Mesodermal cell (in vitro differentiated cells): ENCODE data around the gene MEAK7. TPM values are rescaled to one million over a fixed set of nuclear protein-coding genes. Genes with fewer than 3 reads are reported as not detected.

ENCODE experiments used
- H3K27ac ChIP-seq: 2 replicates; pipeline ENCODE4 v1.7.0; 2013; ENCODE audit warnings: mild to moderate bottlenecking, low read depth, low read length, moderate library complexity; ENCODE audit not compliant: severe bottlenecking
- H3K36me3 ChIP-seq: 2 replicates; pipeline ENCODE4 v1.7.1; 2013; ENCODE audit warnings: mild to moderate bottlenecking, low read length, moderate library complexity; ENCODE audit not compliant: control insufficient read depth, insufficient read depth
- H3K4me1 ChIP-seq: one replicate; pipeline ENCODE4 v1.7.1; 2013; ENCODE audit warnings: mild to moderate bottlenecking, low read length; ENCODE audit not compliant: insufficient read depth, control insufficient read depth, poor library complexity, severe bottlenecking
- H3K4me3 ChIP-seq: 2 replicates; pipeline ENCODE4 v1.7.0; 2013; ENCODE audit warnings: low read length, control low read depth, mild to moderate bottlenecking; ENCODE audit not compliant: insufficient read depth, poor library complexity, severe bottlenecking; ENCODE audit errors: extremely low read depth
- H3K9me3 ChIP-seq: 2 replicates; pipeline ENCODE4 v1.7.1; 2013; ENCODE audit warnings: mild to moderate bottlenecking, low read length, moderate library complexity; ENCODE audit not compliant: control insufficient read depth
- WGBS, 2 experiments: methylation state at CpG; one replicate each; pipeline ENCODE4 v1.1.5; 2013; ENCODE audit warnings: missing lambda C conversion rate in 2 of 2; ENCODE audit not compliant: insufficient coverage in 2 of 2; 5-methylcytosine and 5-hydroxymethylcytosine counted together
- polyA plus RNA-seq, 2 experiments: library from polyadenylated mRNA; stranded (reverse); fragments of 50-300 nt; gene quantifications; one replicate each; pipeline ENCODE4 v1.2.3, GENCODE V29; 2013

MEAK7 gene
- polyA plus RNA-seq (2013, experiment 1 of 2), result 19.5 TPM
- polyA plus RNA-seq (2013, experiment 2 of 2), result 13.0 TPM

- no peaks in the 10 kb centered on the region for H3K9me3 ChIP-seq
- peak within 1 kb of the TSS; percentile 69 for H3K27ac ChIP-seq
- H3K4me1 ChIP-seq, result peaks cover 17% of the 10 kb centered on the region
- peak within 1 kb of the TSS; percentile 77 for H3K4me3 ChIP-seq
- 12% methylated on average over 30 to 33 of the region's 45 CpGs for WGBS, 2 experiments
- H3K36me3 ChIP-seq, result peaks cover 14% of the 10 kb centered on the region
These were observed at the start of gene MEAK7 for GRCh38 chr16:84504420-84505248. Gene MEAK7, minus strand, starts transcription at chr16:84504659. Its CDS starts 6,573 bp downstream, at chr16:84498086.

- Histone ChIP-seq H3K4me3 (no peak overlapping the region), H3K9me3 (no peaks in the 10 kb centered on the region), H3K4me1 (no peaks in the 10 kb centered on the region), H3K27ac (no peak overlapping the region), H3K36me3 (no peaks in the 10 kb centered on the region)
- 95 to 98% methylated on average over 5 to 11 of the region's 11 CpGs for WGBS, 2 experiments
These were observed 49.5 kb upstream of the MEAK7 start for GRCh38 chr16:84553873-84554399.

- 81 to 93% methylated on average over 3 to 4 of the region's 4 CpGs for WGBS, 2 experiments
- H3K36me3 ChIP-seq, result no peaks in the 10 kb centered on the region
- no peak overlapping the region for H3K4me3 ChIP-seq
- no peaks in the 10 kb centered on the region for H3K9me3 ChIP-seq
- no peak overlapping the region for H3K27ac ChIP-seq
- H3K4me1 ChIP-seq, result peaks cover 11% of the 10 kb centered on the region
These were observed 47.7 kb upstream of the MEAK7 start for GRCh38 chr16:84552135-84552534.

- H3K4me1 ChIP-seq, result peaks cover 13% of the 10 kb centered on the region
- 89 to 92% methylated on average over 3 of the region's 4 CpGs for WGBS, 2 experiments
- no peaks in the 10 kb centered on the region for H3K9me3 ChIP-seq
- no peaks in the 10 kb centered on the region for H3K36me3 ChIP-seq
- peak overlapping the region; percentile 18 for H3K27ac ChIP-seq
- no peak overlapping the region for H3K4me3 ChIP-seq
These were observed 45.6 kb upstream of the MEAK7 start for GRCh38 chr16:84550096-84550495.

- Histone ChIP-seq H3K9me3 (no peaks in the 10 kb centered on the region), H3K4me1 (peaks cover 13% of the 10 kb centered on the region), H3K27ac (peak overlapping the region; percentile 36), H3K36me3 (no peaks in the 10 kb centered on the region), H3K4me3 (no peak overlapping the region)
- 89 to 90% methylated on average over 20 to 21 of the region's 25 CpGs for WGBS, 2 experiments
These were observed 44.7 kb upstream of the MEAK7 start for GRCh38 chr16:84548971-84549844.

GRCh38 chr16:84548508-84548907 lies 44.0 kb upstream of the MEAK7 start:
- Histone ChIP-seq H3K9me3 (no peaks in the 10 kb centered on the region), H3K36me3 (no peaks in the 10 kb centered on the region), H3K27ac (peak overlapping the region; percentile 36), H3K4me1 (peaks cover 13% of the 10 kb centered on the region), H3K4me3 (no peak overlapping the region)
- 67% methylated on average over 1 of the region's 8 CpGs; no CpG with 5 or more reads in 1 of the 2 experiments for WGBS, 2 experiments

- Histone ChIP-seq H3K9me3 (no peaks in the 10 kb centered on the region), H3K4me1 (peaks cover 13% of the 10 kb centered on the region), H3K27ac (peak overlapping the region; percentile 41), H3K36me3 (no peaks in the 10 kb centered on the region), H3K4me3 (no peak overlapping the region)
- WGBS, 2 experiments, result 51 to 68% methylated on average over 9 to 10 of the region's 12 CpGs
These were observed 43.1 kb upstream of the MEAK7 start for GRCh38 chr16:84547546-84548061.

- no peaks in the 10 kb centered on the region for H3K36me3 ChIP-seq
- H3K27ac ChIP-seq, result peak overlapping the region; percentile 41
- no peaks in the 10 kb centered on the region for H3K9me3 ChIP-seq
- 73 to 79% methylated on average over 20 to 21 of the region's 22 CpGs for WGBS, 2 experiments
- peaks cover 13% of the 10 kb centered on the region for H3K4me1 ChIP-seq
- no peak overlapping the region for H3K4me3 ChIP-seq
These were observed 42.4 kb upstream of the MEAK7 start for GRCh38 chr16:84546669-84547545.

GRCh38 chr16:84545114-84545737 lies 40.8 kb upstream of the MEAK7 start:
- 92 to 94% methylated on average over 9 to 12 of the region's 12 CpGs for WGBS, 2 experiments
- Histone ChIP-seq H3K36me3 (no peaks in the 10 kb centered on the region), H3K9me3 (no peaks in the 10 kb centered on the region), H3K4me3 (no peak overlapping the region), H3K27ac (no peak overlapping the region), H3K4me1 (peaks cover 13% of the 10 kb centered on the region)
